Astrocyte (in vitro differentiated cells and primary cell): Measurements from ENCODE around the gene C1orf159.
"Not testable (repeated sequence)": the region's sequence is repeated elsewhere in the genome, so short reads cannot be mapped to it uniquely, and the experiment has no call there.

Experiments
- CTCF ChIP-seq: IDR thresholded peaks from 2 replicates; pipeline ENCODE4 v1.5.1; 2011; ENCODE audit warnings: low read depth, mild to moderate bottlenecking, inconsistent platforms, low read length, moderate library complexity; ENCODE audit not compliant: insufficient read depth
- EZH2 ChIP-seq: IDR thresholded peaks from 2 replicates; pipeline ENCODE4 v1.6.1; 2012; ENCODE audit warnings: mild to moderate bottlenecking, low read length, inconsistent platforms; ENCODE audit not compliant: insufficient read depth

- not testable (repeated sequence) for TF ChIP-seq CTCF, EZH2
Measured at GRCh38 chr1:1077396-1077795, 38.5 kb downstream of the C1orf159 start.
